ENCODE data around the gene RBBP9.

DNA sequence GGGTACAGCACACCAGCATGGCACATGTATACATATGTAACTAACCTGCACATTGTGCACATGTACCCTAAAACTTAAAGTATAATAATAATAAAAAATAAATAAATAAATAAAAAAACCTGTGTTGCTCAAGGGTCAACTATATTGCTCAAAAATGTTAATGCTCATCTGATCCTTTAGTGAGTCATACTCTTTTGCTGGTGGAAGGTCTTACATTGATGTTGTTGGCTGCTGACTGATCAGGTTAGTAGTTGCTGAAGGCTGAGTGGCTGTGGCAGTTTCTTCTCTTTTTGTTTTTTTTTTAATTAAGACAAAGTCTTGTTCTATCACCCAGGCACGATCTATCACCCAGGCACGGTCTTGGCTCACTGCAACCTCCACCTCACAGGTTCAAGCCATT lies 40.6 kb upstream of the RBBP9 start:
- TF ChIP-seq EZH2phosphoT487 (IDR thresholded peaks at IDR 0.05; ENCODE audit: unreplicated experiment) (no peak), STAT1 (IDR thresholded peaks at IDR 0.05; ENCODE audit: unreplicated experiment) (no peak), EZH2 (IDR thresholded peaks at IDR 0.05; ENCODE audit: low read depth, unreplicated experiment) (no peak), POLR2AphosphoS5 (IDR thresholded peaks at IDR 0.05; ENCODE audit: low read depth) (no peak), JUNB (IDR thresholded peaks at IDR 0.05; ENCODE audit: unreplicated experiment) (no peak), ZNF331 (CRISPR knock-in tag; IDR thresholded peaks at IDR 0.05; ENCODE audit: low read depth) (no peak), ZNF114 (CRISPR knock-in tag; IDR thresholded peaks at IDR 0.05) (no peak), CREB1 (CRISPR knock-in tag; IDR thresholded peaks at IDR 0.05; ENCODE audit: low read depth) (no peak), NANOG (IDR thresholded peaks at IDR 0.05; ENCODE audit: borderline replicate concordance) (no peak)
- TF ChIP-seq, protein P1, sequence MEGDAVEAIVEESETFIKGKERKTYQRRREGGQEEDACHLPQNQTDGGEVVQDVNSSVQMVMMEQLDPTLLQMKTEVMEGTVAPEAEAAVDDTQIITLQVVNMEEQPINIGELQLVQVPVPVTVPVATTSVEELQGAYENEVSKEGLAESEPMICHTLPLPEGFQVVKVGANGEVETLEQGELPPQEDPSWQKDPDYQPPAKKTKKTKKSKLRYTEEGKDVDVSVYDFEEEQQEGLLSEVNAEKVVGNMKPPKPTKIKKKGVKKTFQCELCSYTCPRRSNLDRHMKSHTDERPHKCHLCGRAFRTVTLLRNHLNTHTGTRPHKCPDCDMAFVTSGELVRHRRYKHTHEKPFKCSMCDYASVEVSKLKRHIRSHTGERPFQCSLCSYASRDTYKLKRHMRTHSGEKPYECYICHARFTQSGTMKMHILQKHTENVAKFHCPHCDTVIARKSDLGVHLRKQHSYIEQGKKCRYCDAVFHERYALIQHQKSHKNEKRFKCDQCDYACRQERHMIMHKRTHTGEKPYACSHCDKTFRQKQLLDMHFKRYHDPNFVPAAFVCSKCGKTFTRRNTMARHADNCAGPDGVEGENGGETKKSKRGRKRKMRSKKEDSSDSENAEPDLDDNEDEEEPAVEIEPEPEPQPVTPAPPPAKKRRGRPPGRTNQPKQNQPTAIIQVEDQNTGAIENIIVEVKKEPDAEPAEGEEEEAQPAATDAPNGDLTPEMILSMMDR (conservative IDR thresholded peaks at IDR 0.05; ENCODE audit: low read depth in 2 of 2): no peak
- TF ChIP-seq, protein P2, sequence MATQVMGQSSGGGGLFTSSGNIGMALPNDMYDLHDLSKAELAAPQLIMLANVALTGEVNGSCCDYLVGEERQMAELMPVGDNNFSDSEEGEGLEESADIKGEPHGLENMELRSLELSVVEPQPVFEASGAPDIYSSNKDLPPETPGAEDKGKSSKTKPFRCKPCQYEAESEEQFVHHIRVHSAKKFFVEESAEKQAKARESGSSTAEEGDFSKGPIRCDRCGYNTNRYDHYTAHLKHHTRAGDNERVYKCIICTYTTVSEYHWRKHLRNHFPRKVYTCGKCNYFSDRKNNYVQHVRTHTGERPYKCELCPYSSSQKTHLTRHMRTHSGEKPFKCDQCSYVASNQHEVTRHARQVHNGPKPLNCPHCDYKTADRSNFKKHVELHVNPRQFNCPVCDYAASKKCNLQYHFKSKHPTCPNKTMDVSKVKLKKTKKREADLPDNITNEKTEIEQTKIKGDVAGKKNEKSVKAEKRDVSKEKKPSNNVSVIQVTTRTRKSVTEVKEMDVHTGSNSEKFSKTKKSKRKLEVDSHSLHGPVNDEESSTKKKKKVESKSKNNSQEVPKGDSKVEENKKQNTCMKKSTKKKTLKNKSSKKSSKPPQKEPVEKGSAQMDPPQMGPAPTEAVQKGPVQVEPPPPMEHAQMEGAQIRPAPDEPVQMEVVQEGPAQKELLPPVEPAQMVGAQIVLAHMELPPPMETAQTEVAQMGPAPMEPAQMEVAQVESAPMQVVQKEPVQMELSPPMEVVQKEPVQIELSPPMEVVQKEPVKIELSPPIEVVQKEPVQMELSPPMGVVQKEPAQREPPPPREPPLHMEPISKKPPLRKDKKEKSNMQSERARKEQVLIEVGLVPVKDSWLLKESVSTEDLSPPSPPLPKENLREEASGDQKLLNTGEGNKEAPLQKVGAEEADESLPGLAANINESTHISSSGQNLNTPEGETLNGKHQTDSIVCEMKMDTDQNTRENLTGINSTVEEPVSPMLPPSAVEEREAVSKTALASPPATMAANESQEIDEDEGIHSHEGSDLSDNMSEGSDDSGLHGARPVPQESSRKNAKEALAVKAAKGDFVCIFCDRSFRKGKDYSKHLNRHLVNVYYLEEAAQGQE (IDR thresholded peaks at IDR 0.05; ENCODE audit: unreplicated experiment): no peak
- TF ChIP-seq, protein P3, sequence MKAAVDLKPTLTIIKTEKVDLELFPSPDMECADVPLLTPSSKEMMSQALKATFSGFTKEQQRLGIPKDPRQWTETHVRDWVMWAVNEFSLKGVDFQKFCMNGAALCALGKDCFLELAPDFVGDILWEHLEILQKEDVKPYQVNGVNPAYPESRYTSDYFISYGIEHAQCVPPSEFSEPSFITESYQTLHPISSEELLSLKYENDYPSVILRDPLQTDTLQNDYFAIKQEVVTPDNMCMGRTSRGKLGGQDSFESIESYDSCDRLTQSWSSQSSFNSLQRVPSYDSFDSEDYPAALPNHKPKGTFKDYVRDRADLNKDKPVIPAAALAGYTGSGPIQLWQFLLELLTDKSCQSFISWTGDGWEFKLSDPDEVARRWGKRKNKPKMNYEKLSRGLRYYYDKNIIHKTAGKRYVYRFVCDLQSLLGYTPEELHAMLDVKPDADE (IDR thresholded peaks at IDR 0.05): no peak
- TF ChIP-seq, protein P4, sequence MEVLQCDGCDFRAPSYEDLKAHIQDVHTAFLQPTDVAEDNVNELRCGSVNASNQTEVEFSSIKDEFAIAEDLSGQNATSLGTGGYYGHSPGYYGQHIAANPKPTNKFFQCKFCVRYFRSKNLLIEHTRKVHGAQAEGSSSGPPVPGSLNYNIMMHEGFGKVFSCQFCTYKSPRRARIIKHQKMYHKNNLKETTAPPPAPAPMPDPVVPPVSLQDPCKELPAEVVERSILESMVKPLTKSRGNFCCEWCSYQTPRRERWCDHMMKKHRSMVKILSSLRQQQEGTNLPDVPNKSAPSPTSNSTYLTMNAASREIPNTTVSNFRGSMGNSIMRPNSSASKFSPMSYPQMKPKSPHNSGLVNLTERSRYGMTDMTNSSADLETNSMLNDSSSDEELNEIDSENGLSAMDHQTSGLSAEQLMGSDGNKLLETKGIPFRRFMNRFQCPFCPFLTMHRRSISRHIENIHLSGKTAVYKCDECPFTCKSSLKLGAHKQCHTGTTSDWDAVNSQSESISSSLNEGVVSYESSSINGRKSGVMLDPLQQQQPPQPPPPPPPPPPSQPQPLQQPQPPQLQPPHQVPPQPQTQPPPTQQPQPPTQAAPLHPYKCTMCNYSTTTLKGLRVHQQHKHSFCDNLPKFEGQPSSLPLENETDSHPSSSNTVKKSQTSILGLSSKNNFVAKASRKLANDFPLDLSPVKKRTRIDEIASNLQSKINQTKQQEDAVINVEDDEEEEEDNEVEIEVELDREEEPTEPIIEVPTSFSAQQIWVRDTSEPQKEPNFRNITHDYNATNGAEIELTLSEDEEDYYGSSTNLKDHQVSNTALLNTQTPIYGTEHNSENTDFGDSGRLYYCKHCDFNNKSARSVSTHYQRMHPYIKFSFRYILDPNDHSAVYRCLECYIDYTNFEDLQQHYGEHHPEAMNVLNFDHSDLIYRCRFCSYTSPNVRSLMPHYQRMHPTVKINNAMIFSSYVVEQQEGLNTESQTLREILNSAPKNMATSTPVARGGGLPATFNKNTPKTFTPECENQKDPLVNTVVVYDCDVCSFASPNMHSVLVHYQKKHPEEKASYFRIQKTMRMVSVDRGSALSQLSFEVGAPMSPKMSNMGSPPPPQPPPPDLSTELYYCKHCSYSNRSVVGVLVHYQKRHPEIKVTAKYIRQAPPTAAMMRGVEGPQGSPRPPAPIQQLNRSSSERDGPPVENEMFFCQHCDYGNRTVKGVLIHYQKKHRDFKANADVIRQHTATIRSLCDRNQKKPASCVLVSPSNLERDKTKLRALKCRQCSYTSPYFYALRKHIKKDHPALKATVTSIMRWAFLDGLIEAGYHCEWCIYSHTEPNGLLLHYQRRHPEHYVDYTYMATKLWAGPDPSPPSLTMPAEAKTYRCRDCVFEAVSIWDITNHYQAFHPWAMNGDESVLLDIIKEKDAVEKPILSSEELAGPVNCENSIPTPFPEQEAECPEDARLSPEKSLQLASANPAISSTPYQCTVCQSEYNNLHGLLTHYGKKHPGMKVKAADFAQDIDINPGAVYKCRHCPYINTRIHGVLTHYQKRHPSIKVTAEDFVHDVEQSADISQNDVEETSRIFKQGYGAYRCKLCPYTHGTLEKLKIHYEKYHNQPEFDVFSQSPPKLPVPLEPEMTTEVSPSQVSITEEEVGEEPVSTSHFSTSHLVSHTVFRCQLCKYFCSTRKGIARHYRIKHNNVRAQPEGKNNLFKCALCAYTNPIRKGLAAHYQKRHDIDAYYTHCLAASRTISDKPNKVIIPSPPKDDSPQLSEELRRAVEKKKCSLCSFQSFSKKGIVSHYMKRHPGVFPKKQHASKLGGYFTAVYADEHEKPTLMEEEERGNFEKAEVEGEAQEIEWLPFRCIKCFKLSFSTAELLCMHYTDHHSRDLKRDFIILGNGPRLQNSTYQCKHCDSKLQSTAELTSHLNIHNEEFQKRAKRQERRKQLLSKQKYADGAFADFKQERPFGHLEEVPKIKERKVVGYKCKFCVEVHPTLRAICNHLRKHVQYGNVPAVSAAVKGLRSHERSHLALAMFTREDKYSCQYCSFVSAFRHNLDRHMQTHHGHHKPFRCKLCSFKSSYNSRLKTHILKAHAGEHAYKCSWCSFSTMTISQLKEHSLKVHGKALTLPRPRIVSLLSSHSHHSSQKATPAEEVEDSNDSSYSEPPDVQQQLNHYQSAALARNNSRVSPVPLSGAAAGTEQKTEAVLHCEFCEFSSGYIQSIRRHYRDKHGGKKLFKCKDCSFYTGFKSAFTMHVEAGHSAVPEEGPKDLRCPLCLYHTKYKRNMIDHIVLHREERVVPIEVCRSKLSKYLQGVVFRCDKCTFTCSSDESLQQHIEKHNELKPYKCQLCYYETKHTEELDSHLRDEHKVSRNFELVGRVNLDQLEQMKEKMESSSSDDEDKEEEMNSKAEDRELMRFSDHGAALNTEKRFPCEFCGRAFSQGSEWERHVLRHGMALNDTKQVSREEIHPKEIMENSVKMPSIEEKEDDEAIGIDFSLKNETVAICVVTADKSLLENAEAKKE (CRISPR knock-in tag; IDR thresholded peaks at IDR 0.05): no peak
